OCI-LY1 (cell line): ENCODE results near the gene SIK3.

ENCODE experiments used
- CTCF ChIP-seq: fragments of 200-600 bp; sonication (generic), shearing (Covaris generic); IDR thresholded peaks from 2 replicates; pipeline ENCODE4 v1.5.1; 2017; ENCODE audit warnings: mild to moderate bottlenecking, antibody characterized with exemption, low read length, moderate library complexity, mixed read lengths
- EZH2 ChIP-seq: fragments of 200-600 bp; sonication (generic), shearing (Covaris generic); IDR thresholded peaks from 2 replicates; pipeline ENCODE4 v1.8.0; 2017; ENCODE audit warnings: borderline replicate concordance, mixed run types, mild to moderate bottlenecking, antibody characterized with exemption, low read length, moderate library complexity, mixed read lengths

- TF ChIP-seq CTCF = no peak
- no peak for TF ChIP-seq EZH2
Measured at GRCh38 chr11:116857316-116857715, 240.9 kb downstream of the SIK3 start.
